NCI-H460 (cell line): Measurements from ENCODE around the gene KRT6B. TPM values are rescaled to one million over a fixed set of nuclear protein-coding genes. Genes with fewer than 3 reads are reported as not detected.
"Not testable (repeated sequence)": the region's sequence is repeated elsewhere in the genome, so short reads cannot be mapped to it uniquely, and the experiment has no call there.

Experiments
- DNase-seq: peaks from one replicate; pipeline ENCODE4 v3.0.0-alpha.2; 2016; ENCODE audit warnings: low read depth; ENCODE audit errors: extremely low read depth
- total RNA-seq: library from RNA; depleted of rRNA; stranded (reverse); fragments of >200 nt; shearing (Covaris generic); gene quantifications from 2 replicates; pipeline ENCODE4 v1.2.3, GENCODE V29; 2014

KRT6B gene
- total RNA-seq, 1 experiment from 2014 or later, result not detected

DNA sequence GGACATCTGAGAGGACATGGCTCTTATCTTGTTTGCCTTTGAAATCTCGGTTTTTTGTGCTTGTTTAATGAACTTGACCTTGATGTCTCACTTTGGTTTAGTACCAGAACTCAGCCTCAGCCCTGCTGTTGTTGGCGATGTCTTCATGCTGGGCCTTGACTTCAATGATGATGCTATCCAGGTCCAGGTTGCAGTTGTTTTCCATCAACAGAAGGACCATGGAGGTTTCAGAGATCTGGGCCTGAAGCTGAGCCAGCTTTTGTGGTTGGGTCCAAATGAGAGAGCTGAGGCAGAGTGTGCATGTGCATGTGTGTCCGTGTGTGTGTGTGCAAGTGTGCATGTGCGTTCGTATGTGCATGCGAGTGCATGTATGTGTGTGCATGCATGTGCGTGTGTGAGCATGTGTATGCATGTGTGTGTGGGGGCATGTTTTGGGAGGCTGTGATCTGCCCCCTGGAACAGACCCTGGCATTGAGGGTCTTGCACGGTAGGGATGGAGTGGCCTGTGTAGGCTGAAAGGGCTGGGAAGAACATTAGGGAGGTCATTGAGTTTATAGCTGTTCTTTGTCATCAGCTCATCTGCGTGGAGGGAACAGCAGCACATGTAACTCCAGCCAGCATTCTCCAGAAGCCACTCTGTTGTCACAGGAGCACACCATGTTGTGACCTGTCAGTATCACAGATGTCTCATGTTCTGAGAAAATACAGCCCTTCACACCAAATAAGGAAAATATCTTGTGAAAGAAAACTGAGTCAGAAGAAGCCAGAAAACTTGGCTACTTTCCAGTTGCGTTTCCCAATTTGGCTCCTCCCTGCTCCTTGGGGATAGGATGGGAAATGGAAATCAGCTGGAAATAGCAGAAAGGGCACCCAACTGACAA lies 35.8 kb downstream of the KRT6B start:
- DNase-seq, result peak; percentile 21

- DNase-seq, result no peak
Measured at GRCh38 chr12:52414936-52415335, 37.0 kb downstream of the KRT6B start.

DNA sequence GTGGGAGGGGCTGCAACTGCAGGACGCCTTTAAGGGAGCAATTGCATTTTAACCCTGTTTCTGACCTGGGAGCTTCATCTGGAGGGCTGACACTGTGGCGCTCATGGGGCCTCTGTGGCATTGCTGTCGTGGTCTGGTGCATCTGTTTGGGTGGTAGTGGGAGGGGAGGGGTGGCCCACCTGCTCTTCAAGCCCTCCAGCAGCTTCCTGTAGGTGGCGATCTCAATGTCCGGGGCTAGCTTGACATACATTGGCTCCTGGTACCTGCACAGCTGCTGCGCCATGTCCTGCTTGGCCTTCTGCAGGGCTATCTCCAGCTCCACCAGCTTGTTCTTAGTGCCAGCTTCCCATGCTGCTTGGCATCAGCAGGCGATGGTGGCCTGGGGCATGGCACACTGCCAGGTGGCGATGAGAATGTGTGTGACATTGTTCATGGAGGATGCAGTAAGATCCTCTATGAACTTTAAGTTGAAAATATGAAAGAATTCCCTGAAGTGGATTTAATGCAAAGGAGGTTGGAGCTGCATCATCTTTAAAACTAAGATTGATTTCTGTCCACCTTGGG lies 38.1 kb downstream of the KRT6B start:
- no peak for DNase-seq

DNA sequence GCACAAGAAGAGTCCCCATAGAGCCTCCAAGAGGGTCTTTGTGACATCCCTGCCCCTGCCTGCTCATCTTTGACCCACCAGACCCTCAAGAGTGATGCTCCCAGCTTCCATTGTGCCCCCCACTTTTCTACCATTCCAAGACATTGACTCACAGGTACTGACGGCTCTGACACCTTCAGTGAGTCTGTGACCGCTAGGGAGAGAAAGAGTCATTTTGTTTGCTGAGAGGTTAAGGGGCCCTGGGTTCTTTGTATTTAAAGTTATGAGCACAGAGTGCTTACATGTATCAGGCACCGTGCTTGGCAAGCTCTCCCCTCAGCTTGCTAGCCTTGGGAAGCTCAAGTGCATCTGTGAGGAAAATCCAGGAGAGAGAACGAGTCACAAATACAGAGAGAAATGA lies 38.7 kb downstream of the KRT6B start:
- DNase-seq, result no peak

GRCh38 chr12:52411815-52412214 lies 40.1 kb downstream of the KRT6B start:
- DNase-seq, result no peak

GRCh38 chr12:52410589-52411248 lies 41.2 kb downstream of the KRT6B start:
- not testable (repeated sequence) for DNase-seq

GRCh38 chr12:52407918-52408317 lies 44.0 kb downstream of the KRT6B start:
- DNase-seq, result no peak

DNA sequence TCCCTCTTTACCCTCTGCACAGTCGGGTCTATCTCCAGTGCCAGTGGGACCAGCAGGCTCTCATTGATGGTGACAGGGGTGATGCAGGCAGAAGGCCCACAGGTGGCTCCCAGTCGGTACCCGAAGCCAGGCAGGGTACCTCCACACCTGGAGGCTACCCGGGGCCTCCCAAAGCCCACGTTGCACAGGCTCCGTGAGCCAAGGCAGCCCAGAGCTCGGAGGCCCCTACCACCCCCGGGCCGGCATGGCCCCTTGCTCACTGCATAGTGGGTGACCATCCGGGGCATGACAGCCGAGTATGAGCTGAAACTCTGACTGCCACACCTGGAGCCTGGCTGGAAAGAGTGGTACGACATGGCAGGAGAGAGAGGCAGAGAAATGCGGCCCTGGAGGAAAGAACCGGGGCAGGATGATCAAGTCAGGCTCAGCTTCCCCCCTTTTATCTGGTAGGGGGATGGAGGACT lies 46.0 kb downstream of the KRT6B start, which contains the start of gene KRT82:
Gene KRT82, minus strand, starts transcription at position 414 of the 464 bp plus-strand sequence. Its CDS starts 58 bp downstream, at position 356.
- no peak for DNase-seq

DNA sequence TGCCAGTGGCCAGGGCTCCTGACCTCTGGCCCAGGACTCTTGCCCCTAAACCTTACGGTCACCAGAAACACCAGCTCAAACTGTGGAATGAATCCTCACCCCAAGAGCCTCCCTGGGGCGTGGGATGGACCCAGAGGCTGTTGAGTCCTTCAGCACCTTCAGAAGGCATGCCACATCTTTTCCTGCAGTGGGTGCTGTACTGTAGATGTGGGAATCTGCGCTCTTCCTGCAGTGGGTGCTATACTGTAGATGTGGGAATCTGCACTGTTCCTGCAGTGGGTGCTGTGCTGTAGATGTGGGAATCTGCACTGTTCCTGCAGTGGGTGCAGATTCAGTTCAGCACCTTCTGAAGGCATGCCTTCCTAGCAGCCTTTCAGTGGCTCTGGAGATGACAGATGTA lies 47.0 kb downstream of the KRT6B start:
- DNase-seq, result no peak

DNA sequence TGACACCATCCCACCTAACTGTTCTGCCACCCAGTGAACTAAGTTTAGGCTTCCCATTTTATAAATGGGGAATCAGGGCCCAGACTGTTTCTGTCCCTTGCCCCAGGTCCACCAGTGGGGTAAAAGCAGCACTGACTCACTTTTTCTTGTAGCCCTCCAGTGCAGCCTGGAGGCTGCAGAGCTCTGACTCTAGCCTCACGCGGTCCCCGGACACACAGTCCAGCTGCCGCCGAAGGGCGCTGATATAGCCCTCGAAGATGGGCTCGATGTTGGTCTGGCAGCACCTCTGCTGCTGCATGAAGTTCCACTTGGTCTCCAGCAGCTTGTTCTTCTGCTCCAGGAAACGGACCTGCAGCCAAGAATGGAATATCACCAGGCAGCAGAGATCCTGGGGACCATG lies 48.4 kb downstream of the KRT6B start:
- DNase-seq, result no peak

GRCh38 chr12:52402873-52403540 lies 48.9 kb downstream of the KRT6B start:
- DNase-seq, result no peak

DNA sequence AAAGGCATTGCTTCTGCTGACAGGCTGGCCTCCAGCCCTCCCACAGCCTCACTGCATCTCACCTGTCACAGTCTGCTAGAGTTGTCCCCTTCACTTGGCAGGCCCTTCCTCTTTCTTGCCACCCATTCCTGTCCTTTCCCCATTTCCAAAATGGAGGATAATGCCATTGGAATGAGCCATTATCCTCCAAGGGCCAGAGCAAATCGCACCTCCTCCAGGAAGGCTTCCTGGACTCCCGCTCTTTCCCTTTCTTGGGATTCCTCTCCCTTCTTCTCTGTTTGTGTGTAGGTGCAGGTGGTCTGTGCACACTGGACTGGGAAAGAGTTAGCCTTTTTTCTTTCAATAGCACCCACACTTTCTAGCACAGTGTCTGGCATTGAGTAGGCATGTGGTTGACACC lies 49.6 kb downstream of the KRT6B start:
- no peak for DNase-seq

DNA sequence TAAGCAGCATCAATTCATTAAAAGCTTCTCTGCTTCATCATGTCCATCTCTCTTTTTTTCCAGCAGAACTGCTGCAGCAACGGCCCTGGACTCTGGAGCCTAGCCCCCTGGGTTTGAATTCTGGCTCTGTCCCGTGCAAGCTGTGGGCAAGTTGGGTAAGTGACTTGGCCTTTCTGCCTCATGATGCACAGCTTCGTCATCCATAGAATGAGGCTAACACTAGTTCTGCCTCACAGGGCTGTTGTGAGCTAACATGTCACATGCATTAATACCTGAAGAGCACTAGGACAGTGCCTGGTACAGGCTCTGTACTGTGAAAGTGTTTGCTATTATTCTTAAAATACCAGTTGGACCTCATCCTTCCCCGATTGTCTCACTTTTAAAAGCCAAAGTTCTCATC lies 50.0 kb downstream of the KRT6B start:
- no peak for DNase-seq

- no peak for DNase-seq
Measured at GRCh38 chr12:52401526-52401925, 50.4 kb downstream of the KRT6B start.

DNA sequence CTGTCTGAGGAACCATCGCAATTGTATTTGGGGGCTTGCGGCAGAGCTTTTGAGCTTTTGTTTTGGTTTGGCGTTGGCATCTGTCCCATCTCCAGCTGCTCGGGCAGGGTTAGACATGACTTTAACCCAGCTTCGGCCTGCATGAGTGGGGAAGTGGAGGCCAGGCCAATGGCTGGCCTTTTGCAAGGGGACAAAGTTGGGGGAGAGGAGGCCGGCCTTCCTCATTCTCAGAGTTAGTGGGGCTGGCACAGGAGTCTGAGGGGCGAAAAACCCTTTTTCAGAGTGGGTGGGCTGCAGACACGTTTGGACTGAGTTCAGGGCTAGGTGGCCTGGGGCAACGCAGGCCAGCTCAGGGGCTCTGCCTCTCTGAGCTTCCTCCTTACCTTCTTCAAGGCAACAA lies 51.0 kb downstream of the KRT6B start:
- no peak for DNase-seq

DNA sequence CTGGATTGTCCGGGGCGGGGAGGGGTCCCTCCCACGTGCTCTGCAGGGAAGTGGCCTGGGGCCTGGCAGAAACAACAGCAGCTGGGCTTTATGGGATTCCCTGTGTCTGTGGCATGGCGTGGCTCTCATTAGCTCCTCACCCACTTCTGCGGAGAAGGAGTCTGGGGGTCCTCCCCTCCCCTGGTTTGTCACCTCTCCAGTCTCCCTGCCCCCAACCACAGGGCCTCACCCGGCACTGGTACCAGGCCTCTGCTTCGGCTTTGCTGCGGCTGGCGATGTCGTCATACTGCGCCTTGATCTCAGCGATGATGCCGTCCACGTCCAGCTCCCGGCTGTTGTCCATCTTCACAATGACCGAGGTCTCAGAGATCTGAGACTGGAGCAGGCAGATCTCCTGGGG lies 52.2 kb downstream of the KRT6B start:
- DNase-seq, result no peak

GRCh38 chr12:52398176-52398575 lies 53.8 kb downstream of the KRT6B start:
- no peak for DNase-seq

GRCh38 chr12:52396656-52397055 lies 55.3 kb downstream of the KRT6B start:
- DNase-seq, result no peak
